ENCODE measurements around the gene CDKN2AIP.

CDKN2AIP gene

DNA sequence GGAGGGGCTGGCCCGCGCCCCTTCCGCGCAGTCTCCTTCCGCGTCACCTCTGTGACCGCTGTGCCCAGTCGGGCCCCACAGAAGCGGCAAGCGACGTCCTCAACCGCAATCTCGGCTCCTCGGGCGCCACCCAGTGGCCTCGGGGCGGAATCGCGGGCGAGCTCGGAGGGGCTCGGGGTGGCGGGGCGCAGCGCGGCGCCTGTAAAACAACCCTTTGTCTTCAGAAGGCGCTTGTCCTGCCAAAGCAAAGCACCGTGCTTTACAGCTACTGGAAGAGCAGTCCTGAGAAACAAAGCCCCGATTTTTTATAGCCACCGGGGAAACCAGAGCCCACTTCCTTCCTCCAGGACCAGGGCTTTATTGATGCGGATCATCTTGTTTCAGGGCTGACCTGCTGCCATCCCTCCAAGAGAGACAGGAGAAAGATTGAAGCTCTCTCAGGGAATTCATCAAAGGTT, 37.3 kb upstream of the CDKN2AIP start:
- DNase-seq (ENCODE audit: low spot score) = peak; percentile 65
- POLR2A ChIA-PET (ENCODE audit: low non-redundant PET) = no interaction called here
- TF ChIP-seq, protein P1, sequence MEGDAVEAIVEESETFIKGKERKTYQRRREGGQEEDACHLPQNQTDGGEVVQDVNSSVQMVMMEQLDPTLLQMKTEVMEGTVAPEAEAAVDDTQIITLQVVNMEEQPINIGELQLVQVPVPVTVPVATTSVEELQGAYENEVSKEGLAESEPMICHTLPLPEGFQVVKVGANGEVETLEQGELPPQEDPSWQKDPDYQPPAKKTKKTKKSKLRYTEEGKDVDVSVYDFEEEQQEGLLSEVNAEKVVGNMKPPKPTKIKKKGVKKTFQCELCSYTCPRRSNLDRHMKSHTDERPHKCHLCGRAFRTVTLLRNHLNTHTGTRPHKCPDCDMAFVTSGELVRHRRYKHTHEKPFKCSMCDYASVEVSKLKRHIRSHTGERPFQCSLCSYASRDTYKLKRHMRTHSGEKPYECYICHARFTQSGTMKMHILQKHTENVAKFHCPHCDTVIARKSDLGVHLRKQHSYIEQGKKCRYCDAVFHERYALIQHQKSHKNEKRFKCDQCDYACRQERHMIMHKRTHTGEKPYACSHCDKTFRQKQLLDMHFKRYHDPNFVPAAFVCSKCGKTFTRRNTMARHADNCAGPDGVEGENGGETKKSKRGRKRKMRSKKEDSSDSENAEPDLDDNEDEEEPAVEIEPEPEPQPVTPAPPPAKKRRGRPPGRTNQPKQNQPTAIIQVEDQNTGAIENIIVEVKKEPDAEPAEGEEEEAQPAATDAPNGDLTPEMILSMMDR (conservative IDR thresholded peaks at IDR 0.05; ENCODE audit: low read depth) = peak; percentile 93
- CTCF ChIA-PET = interaction anchor here (0.5 to 1.0 kb wide), 16 partner anchors 13 to 1202 kb away, joined by 3 to 8 read pairs (median 4); partner anchors contain the start of gene CDKN2AIP
- no peak overlapping the region for H3K27ac ChIP-seq

DNA sequence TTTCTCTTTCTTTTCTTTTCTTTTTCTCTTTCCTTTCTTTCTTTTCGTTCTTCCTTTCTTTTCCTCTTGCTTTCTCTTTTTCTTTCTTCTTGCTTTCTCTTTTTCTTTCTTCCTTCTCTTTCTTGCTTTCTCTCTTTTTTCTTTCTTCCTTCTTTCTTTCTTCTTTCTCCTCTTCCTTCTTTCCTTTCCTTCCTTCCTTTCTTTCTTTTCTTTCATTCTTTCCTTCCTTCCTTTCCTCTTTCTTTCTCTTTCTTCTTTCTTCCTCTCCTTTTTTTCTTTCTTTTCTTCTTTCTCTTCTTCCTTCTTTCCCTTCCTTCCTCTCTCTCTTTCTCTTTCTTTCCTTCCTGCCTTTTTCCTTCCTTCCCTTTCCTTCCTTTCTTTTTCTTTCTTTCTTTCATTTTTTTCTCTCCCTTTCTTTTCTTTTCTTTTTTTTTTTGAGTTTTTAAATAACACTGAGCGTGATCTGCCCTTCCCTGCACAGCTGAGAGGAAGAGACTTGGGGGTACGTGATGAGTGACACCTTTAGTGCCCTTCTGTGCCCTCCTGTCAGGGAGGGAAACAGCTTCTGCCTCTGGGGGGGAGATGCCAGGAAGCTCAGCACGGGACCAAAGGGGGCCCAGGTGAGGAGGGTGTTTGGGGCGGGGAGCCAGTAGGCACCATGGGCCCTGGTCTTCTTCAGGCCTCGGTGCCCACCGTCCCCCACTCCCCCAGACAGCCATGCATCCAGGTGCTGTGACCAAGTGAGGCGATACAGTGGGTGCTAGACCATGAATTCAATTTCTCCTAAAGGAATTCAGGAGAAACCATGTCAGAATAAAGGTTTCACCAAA, 36.6 kb upstream of the CDKN2AIP start:
- no peak for DNase-seq (ENCODE audit: low spot score)
- TF ChIP-seq, protein P1 (conservative IDR thresholded peaks at IDR 0.05; ENCODE audit: low read depth) = no peak
- ChIA-PET CTCF (interaction anchor here (0.5 to 1.0 kb wide), 16 partner anchors 14 to 1203 kb away, joined by 3 to 8 read pairs (median 4); partner anchors contain the start of gene CDKN2AIP), POLR2A (ENCODE audit: low non-redundant PET) (no interaction called here)
- no peak overlapping the region for H3K27ac ChIP-seq

DNA sequence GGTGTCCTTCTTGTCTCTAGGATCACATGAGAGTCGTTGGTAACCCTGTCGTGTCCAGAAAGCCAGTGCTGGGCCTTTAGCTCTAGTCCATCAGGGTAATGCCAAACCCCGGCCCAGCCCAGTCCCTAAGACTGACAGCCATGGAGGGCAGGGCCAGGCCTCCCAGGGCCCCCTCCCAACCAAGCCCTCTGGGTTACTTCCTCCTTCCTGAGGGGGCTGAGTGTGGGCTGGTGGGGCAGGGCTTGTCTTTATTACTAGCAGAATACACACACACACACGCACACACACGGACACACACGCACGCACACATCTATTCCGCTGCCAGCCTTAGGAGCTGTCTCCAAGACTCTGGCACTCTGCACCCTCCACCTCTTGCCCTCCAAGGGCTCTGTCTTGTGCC, 35.6 kb upstream of the CDKN2AIP start:
- no peak overlapping the region for H3K27ac ChIP-seq
- TF ChIP-seq, protein P1 (conservative IDR thresholded peaks at IDR 0.05; ENCODE audit: low read depth) = no peak
- ChIA-PET POLR2A (ENCODE audit: low non-redundant PET) (no interaction called here), CTCF (no interaction called here)
- DNase-seq (ENCODE audit: low spot score) = no peak

DNA sequence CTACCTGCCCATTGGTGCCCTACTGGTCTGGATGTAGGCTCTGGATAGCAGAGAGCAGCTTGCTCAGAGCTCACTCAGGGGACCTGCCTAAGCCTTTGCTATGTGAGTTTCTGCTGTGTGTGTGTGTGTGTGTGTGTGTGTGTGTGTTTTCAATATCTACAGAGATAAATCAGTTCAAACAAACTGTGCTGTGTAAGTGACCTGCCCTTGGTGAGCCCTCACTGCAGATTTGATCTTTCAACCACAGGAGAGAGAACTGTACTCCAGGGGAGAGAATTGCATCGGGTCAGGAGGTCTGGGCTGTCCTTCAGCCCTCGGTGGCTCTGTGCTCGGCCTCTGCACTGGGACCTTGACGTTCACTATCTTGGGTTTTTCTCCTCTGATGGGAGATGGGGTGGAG, 35.0 kb upstream of the CDKN2AIP start:
- TF ChIP-seq, protein P1 (conservative IDR thresholded peaks at IDR 0.05; ENCODE audit: low read depth) = no peak
- CTCF ChIA-PET = no interaction called here
- POLR2A ChIA-PET (ENCODE audit: low non-redundant PET) = no interaction called here
- H3K27ac ChIP-seq = no peak overlapping the region
- DNase-seq (ENCODE audit: low spot score) = no peak

DNA sequence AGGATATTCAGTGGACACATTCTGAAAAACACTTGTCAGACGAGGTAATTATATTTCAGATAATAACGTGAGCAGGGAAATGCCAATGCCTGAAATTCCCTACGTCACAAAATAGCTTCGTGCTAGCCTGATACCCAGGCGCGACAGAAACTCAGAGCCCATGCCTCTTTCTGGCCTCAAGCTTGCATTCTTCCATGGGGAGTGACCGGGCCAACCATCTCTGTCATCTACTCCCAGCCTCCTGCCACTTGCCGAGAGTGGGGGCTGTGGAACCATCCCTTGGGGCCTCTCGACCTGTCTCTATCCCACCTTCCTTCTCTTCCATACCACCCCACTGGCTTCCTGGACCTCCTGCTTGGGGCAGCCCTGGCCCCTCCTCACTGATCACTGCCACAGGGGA, 34.5 kb upstream of the CDKN2AIP start:
- ChIA-PET CTCF (no interaction called here), POLR2A (ENCODE audit: low non-redundant PET) (no interaction called here)
- no peak overlapping the region for H3K27ac ChIP-seq
- DNase-seq (ENCODE audit: low spot score) = no peak
- TF ChIP-seq, protein P1 (conservative IDR thresholded peaks at IDR 0.05; ENCODE audit: low read depth) = no peak

DNA sequence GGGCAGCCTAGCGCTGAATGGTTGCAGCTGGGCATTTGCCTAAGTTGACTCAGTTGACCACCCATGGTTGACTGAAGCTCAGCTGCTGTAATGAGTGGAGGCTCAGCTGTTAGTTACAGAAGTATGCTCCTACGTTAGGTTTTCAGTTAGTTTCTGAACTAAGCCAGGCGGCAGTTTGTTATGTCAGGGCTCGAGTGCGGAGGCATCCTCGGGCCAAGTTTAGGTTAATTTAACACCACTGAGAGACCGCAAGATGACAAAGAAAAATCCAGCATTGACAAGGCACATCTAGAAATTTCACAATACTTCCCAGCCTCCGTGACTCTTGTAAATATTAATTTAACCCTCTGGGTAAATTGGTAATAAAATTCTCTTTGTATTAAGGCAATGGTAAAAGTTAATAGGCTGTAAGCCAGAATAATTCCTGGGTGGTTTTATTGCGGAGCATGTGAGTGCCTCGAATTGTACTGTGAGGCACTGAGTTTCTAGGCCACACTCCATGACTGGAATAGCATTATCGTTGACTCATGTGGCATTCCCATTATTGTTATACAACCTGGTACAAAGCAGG, 33.1 kb upstream of the CDKN2AIP start:
- H3K27ac ChIP-seq = no peak overlapping the region
- ChIA-PET CTCF (interaction anchor here (0.6 kb wide), 1 partner anchor 638 kb away, joined by 3 read pairs; no protein-coding TSS in a partner anchor), POLR2A (ENCODE audit: low non-redundant PET) (no interaction called here)
- TF ChIP-seq, protein P1 (conservative IDR thresholded peaks at IDR 0.05; ENCODE audit: low read depth) = no peak
- DNase-seq (ENCODE audit: low spot score) = no peak

Measured in RWPE1 (cell line).